ENCODE data around the gene TCF7L2.

Gene TCF7L2

GRCh38 chr10:113161066-113161465 lies 211.0 kb downstream of the TCF7L2 start:
- TF ChIP-seq CTCF (IDR thresholded peaks at IDR 0.05; ENCODE audit: low read depth, low read length, poor library complexity, severe bottlenecking), result no peak
- no peak for TF ChIP-seq EZH2phosphoT487 (IDR thresholded peaks at IDR 0.05; ENCODE audit: borderline replicate concordance, low read length)
- H3K27ac ChIP-seq (ENCODE audit: low read depth, low read length), result no peak overlapping the region
- no peaks in the 10 kb centered on the region for H3K9me2 ChIP-seq (replicated peaks; ENCODE audit: control insufficient read depth, low read length)
- H3K79me2 ChIP-seq (ENCODE audit: control insufficient read depth, low read length), result no peaks in the 10 kb centered on the region
- no peak overlapping the region for H3K4me2 ChIP-seq (ENCODE audit: low read length)
- H3F3A ChIP-seq (ENCODE audit: control insufficient read depth, insufficient read depth), result no peaks in the 10 kb centered on the region
- H3K4me3 ChIP-seq (ENCODE audit: low read length), result no peak overlapping the region
- no peaks in the 10 kb centered on the region for H3K4me1 ChIP-seq (ENCODE audit: control insufficient read depth, low read length)
- no peaks in the 10 kb centered on the region for H3K27me3 ChIP-seq (ENCODE audit: control insufficient read depth, low read length)
- no peaks in the 10 kb centered on the region for H4K20me1 ChIP-seq (ENCODE audit: control insufficient read depth, insufficient read depth, low read depth, low read length)
- no peaks in the 10 kb centered on the region for H3K9me3 ChIP-seq (ENCODE audit: control insufficient read depth, insufficient read depth, low read length)
- no peaks in the 10 kb centered on the region for H3K36me3 ChIP-seq (ENCODE audit: control insufficient read depth, low read length)

DNA sequence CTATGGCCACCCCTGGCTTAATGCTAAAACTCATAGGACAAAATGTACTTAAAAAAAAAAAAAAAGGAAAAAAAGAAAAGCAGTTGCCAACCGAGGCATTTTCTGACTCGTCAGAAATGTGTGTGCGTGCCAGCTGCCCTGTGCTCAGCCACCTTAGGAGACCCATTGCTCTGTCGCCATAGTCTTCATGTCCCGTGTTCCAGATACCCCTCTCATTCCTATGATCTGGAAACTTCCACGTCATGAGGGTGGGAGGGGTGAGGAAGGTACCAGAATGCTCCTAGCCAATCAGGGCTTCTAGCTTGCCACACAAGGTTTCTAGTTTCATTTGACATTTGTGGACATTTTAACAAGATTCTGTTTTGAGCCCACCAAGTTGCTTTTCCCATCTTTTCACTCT lies 212.9 kb downstream of the TCF7L2 start:
- TF ChIP-seq CTCF (IDR thresholded peaks at IDR 0.05; ENCODE audit: low read depth, low read length, poor library complexity, severe bottlenecking) (no peak), EZH2phosphoT487 (IDR thresholded peaks at IDR 0.05; ENCODE audit: borderline replicate concordance, low read length) (no peak)
- no peaks in the 10 kb centered on the region for H3F3A ChIP-seq (ENCODE audit: control insufficient read depth, insufficient read depth)
- H3K9me3 ChIP-seq (ENCODE audit: control insufficient read depth, insufficient read depth, low read length), result no peaks in the 10 kb centered on the region
- no peaks in the 10 kb centered on the region for H3K4me1 ChIP-seq (ENCODE audit: control insufficient read depth, low read length)
- no peak overlapping the region for H3K4me2 ChIP-seq (ENCODE audit: low read length)
- no peaks in the 10 kb centered on the region for H4K20me1 ChIP-seq (ENCODE audit: control insufficient read depth, insufficient read depth, low read depth, low read length)
- H3K9me2 ChIP-seq (replicated peaks; ENCODE audit: control insufficient read depth, low read length), result no peaks in the 10 kb centered on the region
- H3K27ac ChIP-seq (ENCODE audit: low read depth, low read length), result no peak overlapping the region
- H3K79me2 ChIP-seq (ENCODE audit: control insufficient read depth, low read length), result no peaks in the 10 kb centered on the region
- H3K4me3 ChIP-seq (ENCODE audit: low read length), result no peak overlapping the region
- H3K36me3 ChIP-seq (ENCODE audit: control insufficient read depth, low read length), result no peaks in the 10 kb centered on the region
- no peaks in the 10 kb centered on the region for H3K27me3 ChIP-seq (ENCODE audit: control insufficient read depth, low read length)

DNA sequence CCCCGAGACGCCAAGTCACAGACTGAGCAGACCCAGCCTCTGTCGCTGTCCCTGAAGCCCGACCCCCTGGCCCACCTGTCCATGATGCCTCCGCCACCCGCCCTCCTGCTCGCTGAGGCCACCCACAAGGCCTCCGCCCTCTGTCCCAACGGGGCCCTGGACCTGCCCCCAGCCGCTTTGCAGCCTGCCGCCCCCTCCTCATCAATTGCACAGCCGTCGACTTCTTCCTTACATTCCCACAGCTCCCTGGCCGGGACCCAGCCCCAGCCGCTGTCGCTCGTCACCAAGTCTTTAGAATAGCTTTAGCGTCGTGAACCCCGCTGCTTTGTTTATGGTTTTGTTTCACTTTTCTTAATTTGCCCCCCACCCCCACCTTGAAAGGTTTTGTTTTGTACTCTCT lies 215.6 kb downstream of the TCF7L2 start:
- Histone ChIP-seq H3F3A (ENCODE audit: control insufficient read depth, insufficient read depth) (no peaks in the 10 kb centered on the region), H3K36me3 (ENCODE audit: control insufficient read depth, low read length) (no peaks in the 10 kb centered on the region), H3K4me3 (ENCODE audit: low read length) (no peak overlapping the region), H3K4me2 (ENCODE audit: low read length) (no peak overlapping the region), H3K9me2 (replicated peaks; ENCODE audit: control insufficient read depth, low read length) (no peaks in the 10 kb centered on the region), H3K4me1 (ENCODE audit: control insufficient read depth, low read length) (no peaks in the 10 kb centered on the region), H3K9me3 (ENCODE audit: control insufficient read depth, insufficient read depth, low read length) (no peaks in the 10 kb centered on the region), H3K79me2 (ENCODE audit: control insufficient read depth, low read length) (no peaks in the 10 kb centered on the region), H3K27ac (ENCODE audit: low read depth, low read length) (no peak overlapping the region), H3K27me3 (ENCODE audit: control insufficient read depth, low read length) (no peaks in the 10 kb centered on the region), H4K20me1 (ENCODE audit: control insufficient read depth, insufficient read depth, low read depth, low read length) (no peaks in the 10 kb centered on the region)
- TF ChIP-seq CTCF (IDR thresholded peaks at IDR 0.05; ENCODE audit: low read depth, low read length, poor library complexity, severe bottlenecking), result no peak
- TF ChIP-seq EZH2phosphoT487 (IDR thresholded peaks at IDR 0.05; ENCODE audit: borderline replicate concordance, low read length), result no peak

DNA sequence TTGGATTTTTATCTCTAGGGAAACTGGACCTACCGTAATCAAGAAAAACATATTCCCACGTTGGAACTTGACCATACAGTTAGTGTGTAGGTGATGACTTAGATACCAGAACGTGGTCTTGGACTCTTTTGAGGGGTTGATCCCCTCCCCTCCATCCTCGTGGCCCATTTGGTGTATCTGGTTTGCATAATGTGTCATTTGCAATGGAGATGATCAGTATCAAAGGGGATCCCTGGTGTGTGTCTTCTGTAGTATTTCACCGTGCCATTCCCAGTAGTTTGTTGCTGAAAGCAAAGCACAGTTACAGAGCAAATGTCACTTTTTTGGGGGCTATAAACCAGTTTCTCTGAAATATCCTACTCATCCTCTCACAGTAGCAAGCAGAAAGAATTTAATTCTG lies 217.7 kb downstream of the TCF7L2 start:
- no peak for TF ChIP-seq EZH2phosphoT487 (IDR thresholded peaks at IDR 0.05; ENCODE audit: borderline replicate concordance, low read length)
- no peak for TF ChIP-seq CTCF (IDR thresholded peaks at IDR 0.05; ENCODE audit: low read depth, low read length, poor library complexity, severe bottlenecking)
- H3F3A ChIP-seq (ENCODE audit: control insufficient read depth, insufficient read depth), result no peaks in the 10 kb centered on the region
- no peaks in the 10 kb centered on the region for H3K79me2 ChIP-seq (ENCODE audit: control insufficient read depth, low read length)
- no peaks in the 10 kb centered on the region for H3K27me3 ChIP-seq (ENCODE audit: control insufficient read depth, low read length)
- H3K4me3 ChIP-seq (ENCODE audit: low read length), result no peak overlapping the region
- no peaks in the 10 kb centered on the region for H3K9me3 ChIP-seq (ENCODE audit: control insufficient read depth, insufficient read depth, low read length)
- no peaks in the 10 kb centered on the region for H3K4me1 ChIP-seq (ENCODE audit: control insufficient read depth, low read length)
- no peaks in the 10 kb centered on the region for H4K20me1 ChIP-seq (ENCODE audit: control insufficient read depth, insufficient read depth, low read depth, low read length)
- no peaks in the 10 kb centered on the region for H3K9me2 ChIP-seq (replicated peaks; ENCODE audit: control insufficient read depth, low read length)
- H3K27ac ChIP-seq (ENCODE audit: low read depth, low read length), result no peak overlapping the region
- no peaks in the 10 kb centered on the region for H3K36me3 ChIP-seq (ENCODE audit: control insufficient read depth, low read length)
- H3K4me2 ChIP-seq (ENCODE audit: low read length), result no peak overlapping the region

Measured in DOHH2 (cell line).